CD8-positive, alpha-beta memory T cell (primary cell): ENCODE data around the gene PRDM16. TPM values are rescaled to one million over a fixed set of nuclear protein-coding genes. Genes with fewer than 3 reads are reported as not detected.

Experiments
- CTCF ChIA-PET: fragments of 350-600 bp; sonication (Branson Sonifier 250); formaldehyde crosslinking; loops from one replicate; lab custom pipeline; 2021; ENCODE audit warnings: antibody characterized with exemption; lab: Charles Lee
- POLR2A ChIA-PET: fragments of 350-600 bp; sonication (Branson Sonifier 250); formaldehyde crosslinking; loops from one replicate; lab custom pipeline; 2021; ENCODE audit warnings: antibody characterized with exemption; lab: Charles Lee
- DNase-seq, 5 donors: peaks; one replicate each; pipeline versions ENCODE4 v3.0.0 to v3.0.0-alpha.2; 2020 to 2022; ENCODE audit warnings: mixed read lengths in 1 of 5
- H3K27ac ChIP-seq: one replicate; pipeline ENCODE4 v1.7.0; 2013; ENCODE audit warnings: low read depth, mild to moderate bottlenecking, low read length, moderate library complexity
- H3K27me3 ChIP-seq: 2 replicates; pipeline ENCODE4 v1.7.0; 2013; ENCODE audit warnings: low read length, mild to moderate bottlenecking; ENCODE audit not compliant: insufficient read depth, poor library complexity, severe bottlenecking
- H3K36me3 ChIP-seq: 2 replicates; pipeline ENCODE4 v1.7.0; 2013; ENCODE audit warnings: mild to moderate bottlenecking, low read length, moderate library complexity; ENCODE audit not compliant: insufficient read depth
- H3K4me1 ChIP-seq: 2 replicates; pipeline ENCODE4 v1.7.0; 2013; ENCODE audit warnings: mild to moderate bottlenecking, low read length, moderate library complexity; ENCODE audit not compliant: insufficient read depth
- H3K4me3 ChIP-seq: 2 replicates; pipeline ENCODE4 v1.7.0; 2013; ENCODE audit warnings: mild to moderate bottlenecking, low read length
- H3K9me3 ChIP-seq: 2 replicates; pipeline ENCODE4 v1.7.0; 2013; ENCODE audit warnings: mild to moderate bottlenecking, low read length
- H3K27ac Mint-ChIP-seq, 8 donors: one replicate each; pipeline ENCODE4 v1.8.0; 2020 to 2021; ENCODE audit warnings: mixed read lengths in 8 of 8, mild to moderate bottlenecking in 6 of 8, inconsistent platforms in 3 of 8, moderate library complexity in 3 of 8
- H3K27me3 Mint-ChIP-seq, 2 donors: one replicate each; pipeline ENCODE4 v1.8.0; 2020 to 2021; ENCODE audit warnings: mixed read lengths in 2 of 2, mild to moderate bottlenecking in 1 of 2, moderate library complexity in 1 of 2
- H3K36me3 Mint-ChIP-seq, 3 donors: one replicate each; pipeline ENCODE4 v1.8.0; 2020 to 2021; ENCODE audit warnings: mixed read lengths in 3 of 3, inconsistent platforms in 1 of 3, mild to moderate bottlenecking in 1 of 3
- H3K4me1 Mint-ChIP-seq, 3 donors: one replicate each; pipeline ENCODE4 v1.8.0; 2020 to 2021; ENCODE audit warnings: mixed read lengths in 3 of 3, inconsistent platforms in 1 of 3, mild to moderate bottlenecking in 1 of 3
- H3K4me3 Mint-ChIP-seq, 7 donors: one replicate each; pipeline ENCODE4 v1.8.0; 2020 to 2021; ENCODE audit warnings: mixed read lengths in 7 of 7, mild to moderate bottlenecking in 6 of 7, moderate library complexity in 4 of 7, inconsistent platforms in 2 of 7
- H3K9me3 Mint-ChIP-seq, 5 donors: one replicate each; pipeline ENCODE4 v1.8.0; 2020 to 2022; ENCODE audit warnings: mixed read lengths in 5 of 5, mild to moderate bottlenecking in 3 of 5, moderate library complexity in 2 of 5, inconsistent platforms in 1 of 5
- polyA plus RNA-seq: library from polyadenylated mRNA; unstranded; fragments of 300-500 nt; fragmentation: Illumina TruSeq; gene quantifications from one replicate; pipeline ENCODE4 v1.2.3, GENCODE V29; 2021
- total RNA-seq, 2 experiments: library from RNA; stranded (reverse); gene quantifications; one replicate each; pipeline ENCODE4 v1.2.3, GENCODE V29; 2021

Gene PRDM16
- total and polyA plus RNA-seq, 3 experiments from 2014 or later: not detected

DNA sequence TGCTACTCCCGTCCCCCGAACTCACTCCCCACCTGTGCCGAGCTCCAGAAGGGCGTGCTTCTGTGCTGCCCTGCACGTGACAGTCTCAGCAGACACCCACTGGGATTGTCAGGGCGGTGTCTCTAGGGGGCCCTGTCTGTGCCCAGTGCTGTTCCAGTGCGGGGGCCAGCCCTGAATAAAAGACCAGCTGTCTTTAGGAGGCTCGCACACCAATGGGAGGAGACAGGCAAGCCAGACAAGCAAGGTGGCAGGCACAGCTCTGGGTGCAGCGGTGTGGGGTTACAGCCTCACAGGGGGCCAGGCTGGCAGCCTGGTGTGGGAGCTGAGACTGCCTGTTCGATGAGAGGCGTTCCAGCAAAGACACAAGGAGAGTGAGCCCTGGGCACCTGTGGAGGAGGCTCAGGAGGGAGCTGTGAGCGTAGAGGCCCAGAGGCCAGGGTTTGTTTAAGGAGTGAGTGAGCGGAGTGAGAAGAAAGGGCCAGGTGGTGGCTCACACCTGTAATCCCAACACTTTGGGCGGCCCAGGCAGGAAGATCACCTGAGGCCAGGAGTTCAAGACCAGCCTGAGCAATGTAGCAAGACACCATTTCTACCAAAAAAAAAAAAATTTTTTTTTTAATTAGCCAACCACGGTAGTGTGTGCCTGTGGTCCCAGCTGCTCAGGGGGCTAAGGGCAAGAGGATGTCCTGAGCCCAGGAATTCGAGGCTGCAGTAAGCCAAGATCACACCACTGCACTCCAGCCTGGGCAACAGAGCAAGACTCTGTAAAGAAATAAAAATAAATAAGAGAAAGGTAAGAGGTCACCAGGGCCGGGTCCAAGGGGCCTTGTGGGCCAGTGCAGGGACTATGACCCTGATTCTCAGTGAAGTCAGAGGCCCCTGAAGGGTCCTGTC is 337.2 kb downstream of the PRDM16 start:
- Mint-ChIP-seq H3K4me1 (no peaks in the 10 kb centered on the region), H3K27ac (no peak overlapping the region), H3K9me3 (no peaks in the 10 kb centered on the region), H3K36me3 (no peaks in the 10 kb centered on the region), H3K4me3 (no peak overlapping the region), H3K27me3 (peaks cover 2 to 3% of the 10 kb centered on the region in 2 donors)
- DNase-seq: no peak
- CTCF ChIA-PET: no interaction called here
- Histone ChIP-seq H3K27me3 (no peaks in the 10 kb centered on the region), H3K27ac (no peak overlapping the region), H3K36me3 (no peaks in the 10 kb centered on the region), H3K4me1 (no peaks in the 10 kb centered on the region), H3K9me3 (no peaks in the 10 kb centered on the region), H3K4me3 (no peak overlapping the region)
- POLR2A ChIA-PET: no interaction called here

DNA sequence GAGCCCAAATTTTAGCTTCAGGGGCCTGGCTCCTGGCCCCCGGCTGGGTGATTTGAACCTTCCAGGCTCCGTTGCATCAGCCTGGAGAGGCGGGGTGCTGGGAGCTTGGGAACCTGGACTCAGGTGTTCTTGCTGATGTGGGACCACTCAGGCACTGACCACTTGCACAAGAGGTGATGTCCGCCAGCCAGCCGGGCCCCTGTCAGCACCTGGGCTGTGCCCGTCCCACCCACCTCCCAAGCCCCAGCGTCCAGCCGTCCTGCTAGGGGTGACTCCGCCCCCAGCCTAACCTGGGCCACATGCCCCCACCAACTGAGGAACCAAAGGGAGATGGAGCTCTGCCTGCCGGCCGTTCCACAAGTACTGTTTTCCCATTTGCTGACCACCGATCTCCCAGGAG is 338.0 kb downstream of the PRDM16 start:
- Histone ChIP-seq H3K9me3 (no peaks in the 10 kb centered on the region), H3K4me1 (no peaks in the 10 kb centered on the region), H3K36me3 (no peaks in the 10 kb centered on the region), H3K27ac (no peak overlapping the region), H3K4me3 (no peak overlapping the region), H3K27me3 (no peaks in the 10 kb centered on the region)
- Mint-ChIP-seq H3K36me3 (no peaks in the 10 kb centered on the region), H3K4me3 (no peak overlapping the region), H3K27ac (no peak overlapping the region), H3K4me1 (no peaks in the 10 kb centered on the region), H3K9me3 (no peaks in the 10 kb centered on the region), H3K27me3 (peaks cover 0 to 3% of the 10 kb centered on the region in 2 donors)
- ChIA-PET POLR2A (no interaction called here), CTCF (no interaction called here)
- no peak for DNase-seq

DNA sequence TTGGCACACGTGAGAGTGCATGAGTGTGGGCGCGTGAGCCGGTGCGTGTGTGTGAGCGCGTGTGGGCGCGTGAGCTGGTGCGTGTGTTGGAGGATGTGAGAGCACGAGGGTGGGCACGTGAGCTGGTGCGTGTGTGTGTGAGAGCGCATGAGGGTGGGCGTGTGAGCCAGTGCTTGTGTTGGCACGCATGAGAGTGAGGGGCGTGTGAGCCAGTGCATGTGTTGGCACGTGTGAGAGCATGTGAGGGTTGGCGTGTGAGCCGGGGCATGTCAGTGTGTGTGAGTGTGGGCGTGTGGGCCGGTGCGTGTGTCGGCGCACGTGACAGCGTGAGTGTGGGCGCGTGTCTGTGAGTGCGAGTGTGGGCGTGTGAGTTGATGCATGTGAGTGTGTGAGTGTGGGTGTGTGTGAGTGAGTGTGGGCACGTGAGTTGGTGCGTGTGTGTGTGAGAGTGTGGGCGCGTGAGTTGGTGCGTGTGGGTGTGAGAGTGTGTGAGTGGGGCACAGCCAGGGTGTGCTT is 339.8 kb downstream of the PRDM16 start:
- Histone ChIP-seq H3K27ac (no peak overlapping the region), H3K27me3 (no peaks in the 10 kb centered on the region), H3K4me3 (no peak overlapping the region), H3K9me3 (no peaks in the 10 kb centered on the region), H3K4me1 (no peaks in the 10 kb centered on the region), H3K36me3 (no peaks in the 10 kb centered on the region)
- no peaks in the 10 kb centered on the region for H3K4me1 Mint-ChIP-seq
- no peaks in the 10 kb centered on the region for H3K9me3 Mint-ChIP-seq
- H3K4me3 Mint-ChIP-seq: no peak overlapping the region
- CTCF ChIA-PET: no interaction called here
- H3K27me3 Mint-ChIP-seq: peaks cover 0 to 3% of the 10 kb centered on the region in 2 donors
- H3K36me3 Mint-ChIP-seq: no peaks in the 10 kb centered on the region
- POLR2A ChIA-PET: no interaction called here
- no peak for DNase-seq
- no peak overlapping the region for H3K27ac Mint-ChIP-seq

DNA sequence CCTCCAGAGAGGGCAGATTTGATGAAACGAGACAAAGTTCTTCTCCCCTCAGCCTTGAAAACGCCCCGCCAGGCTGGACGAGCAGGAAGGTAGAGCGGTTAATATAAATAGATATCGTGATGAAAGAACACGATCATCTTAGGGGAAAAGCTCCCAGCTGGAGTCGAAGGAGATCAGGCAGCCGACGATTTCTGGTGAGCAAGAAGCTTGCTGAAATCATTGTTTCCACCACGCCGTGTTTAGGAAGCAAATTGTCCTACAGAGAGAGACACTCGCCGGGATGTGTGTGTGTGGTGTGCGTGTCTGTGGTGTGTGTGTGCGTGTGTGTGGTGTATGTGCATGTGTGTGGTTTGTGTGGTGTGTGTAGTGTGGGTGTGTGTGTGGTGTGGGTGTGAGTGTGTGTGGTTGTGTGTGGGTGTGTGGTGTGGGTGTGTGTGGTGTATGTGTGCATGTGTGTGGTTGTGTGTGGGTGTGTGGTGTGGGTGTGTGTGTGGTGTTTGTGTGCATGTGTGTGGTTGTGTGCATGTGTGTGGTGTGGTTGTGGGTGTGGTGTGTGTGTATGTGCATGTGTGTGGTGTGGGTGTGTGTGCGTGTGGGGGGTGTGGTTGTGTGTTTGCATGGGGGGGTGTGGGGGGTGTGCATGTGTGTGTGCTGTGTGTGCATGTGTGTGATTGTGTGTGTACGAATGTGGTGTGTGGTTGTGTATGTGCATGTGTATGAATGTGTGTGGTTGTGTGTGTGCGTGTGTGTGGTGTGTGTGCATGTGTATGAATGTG is 340.6 kb downstream of the PRDM16 start:
- no peak for DNase-seq
- no peaks in the 10 kb centered on the region for H3K36me3 ChIP-seq
- H3K9me3 Mint-ChIP-seq: no peaks in the 10 kb centered on the region
- no peaks in the 10 kb centered on the region for H3K4me1 ChIP-seq
- POLR2A ChIA-PET: no interaction called here
- peaks cover 0 to 3% of the 10 kb centered on the region in 2 donors for H3K27me3 Mint-ChIP-seq
- H3K4me1 Mint-ChIP-seq: no peaks in the 10 kb centered on the region
- CTCF ChIA-PET: no interaction called here
- no peak overlapping the region for H3K27ac ChIP-seq
- no peak overlapping the region for H3K4me3 Mint-ChIP-seq
- no peak overlapping the region for H3K27ac Mint-ChIP-seq
- H3K4me3 ChIP-seq: no peak overlapping the region
- H3K27me3 ChIP-seq: no peaks in the 10 kb centered on the region
- H3K9me3 ChIP-seq: no peaks in the 10 kb centered on the region
- H3K36me3 Mint-ChIP-seq: no peaks in the 10 kb centered on the region

DNA sequence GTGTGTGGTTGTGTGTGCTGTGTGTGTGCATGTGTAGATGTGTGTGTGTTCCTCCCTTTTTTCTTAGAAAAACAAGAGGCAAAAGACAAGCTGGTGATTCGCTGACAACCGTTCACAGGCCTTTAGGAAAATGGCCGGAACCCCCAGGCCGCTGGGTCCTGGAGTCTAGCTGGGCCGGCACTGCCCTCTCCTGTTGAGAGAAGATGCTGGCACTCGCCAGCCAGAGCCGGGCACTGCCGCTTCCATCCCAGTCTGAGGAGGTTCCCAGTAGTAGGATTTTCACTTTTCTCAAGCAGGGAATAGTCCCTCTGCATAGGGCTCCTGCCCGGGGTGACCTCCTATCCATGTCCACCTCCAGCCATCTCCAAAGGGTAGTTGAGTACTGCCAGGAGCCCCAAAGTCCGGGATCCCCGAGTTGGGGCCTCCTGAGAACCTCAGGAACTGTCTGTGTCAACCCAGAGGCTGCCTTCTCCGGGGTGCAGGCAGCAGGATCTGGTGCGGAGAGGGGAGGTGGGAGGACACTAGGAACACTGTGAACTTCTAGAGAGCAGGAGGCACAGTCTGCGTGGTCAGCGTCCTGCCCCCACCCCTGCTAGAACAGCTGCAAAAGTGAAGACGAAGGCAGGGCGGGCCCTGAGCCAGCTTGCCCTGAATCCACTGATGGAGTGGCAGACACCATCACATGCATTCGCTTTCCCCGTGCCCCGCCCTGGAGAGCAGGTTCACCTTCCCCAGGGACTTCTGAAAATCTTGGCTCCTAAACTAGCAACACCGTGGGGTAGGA is 341.3 kb downstream of the PRDM16 start:
- H3K4me3 Mint-ChIP-seq: no peak overlapping the region
- no peaks in the 10 kb centered on the region for H3K36me3 ChIP-seq
- H3K4me1 ChIP-seq: no peaks in the 10 kb centered on the region
- peak overlapping the region in 1 of 8 donors; percentile 68 for H3K27ac Mint-ChIP-seq
- POLR2A ChIA-PET: no interaction called here
- H3K9me3 Mint-ChIP-seq: no peaks in the 10 kb centered on the region
- no peak overlapping the region for H3K27ac ChIP-seq
- no peak overlapping the region for H3K4me3 ChIP-seq
- no peaks in the 10 kb centered on the region for H3K4me1 Mint-ChIP-seq
- no peaks in the 10 kb centered on the region for H3K9me3 ChIP-seq
- H3K27me3 Mint-ChIP-seq: peaks cover 0 to 3% of the 10 kb centered on the region in 2 donors
- no peaks in the 10 kb centered on the region for H3K27me3 ChIP-seq
- H3K36me3 Mint-ChIP-seq: no peaks in the 10 kb centered on the region
- DNase-seq: no peak
- CTCF ChIA-PET: no interaction called here

DNA sequence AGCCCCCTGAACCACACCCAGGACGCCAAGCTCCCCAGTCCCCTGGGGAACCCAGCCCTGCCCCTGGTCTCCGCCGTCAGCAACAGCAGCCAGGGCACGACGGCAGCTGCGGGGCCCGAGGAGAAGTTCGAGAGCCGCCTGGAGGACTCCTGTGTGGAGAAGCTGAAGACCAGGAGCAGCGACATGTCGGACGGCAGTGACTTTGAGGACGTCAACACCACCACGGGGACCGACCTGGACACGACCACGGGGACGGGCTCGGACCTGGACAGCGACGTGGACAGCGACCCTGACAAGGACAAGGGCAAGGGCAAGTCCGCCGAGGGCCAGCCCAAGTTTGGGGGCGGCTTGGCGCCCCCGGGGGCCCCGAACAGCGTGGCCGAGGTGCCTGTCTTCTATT is 342.8 kb downstream of the PRDM16 start:
- Mint-ChIP-seq H3K9me3 (peaks cover 0 to 4% (median 0%) of the 10 kb centered on the region in 5 donors), H3K27ac (no peak overlapping the region), H3K4me3 (no peak overlapping the region), H3K27me3 (peaks cover 0 to 2% of the 10 kb centered on the region in 2 donors), H3K36me3 (no peaks in the 10 kb centered on the region), H3K4me1 (no peaks in the 10 kb centered on the region)
- Histone ChIP-seq H3K36me3 (no peaks in the 10 kb centered on the region), H3K4me3 (no peak overlapping the region), H3K27me3 (no peaks in the 10 kb centered on the region), H3K9me3 (no peaks in the 10 kb centered on the region), H3K27ac (no peak overlapping the region), H3K4me1 (no peaks in the 10 kb centered on the region)
- POLR2A ChIA-PET: no interaction called here
- CTCF ChIA-PET: no interaction called here
- DNase-seq: no peak

DNA sequence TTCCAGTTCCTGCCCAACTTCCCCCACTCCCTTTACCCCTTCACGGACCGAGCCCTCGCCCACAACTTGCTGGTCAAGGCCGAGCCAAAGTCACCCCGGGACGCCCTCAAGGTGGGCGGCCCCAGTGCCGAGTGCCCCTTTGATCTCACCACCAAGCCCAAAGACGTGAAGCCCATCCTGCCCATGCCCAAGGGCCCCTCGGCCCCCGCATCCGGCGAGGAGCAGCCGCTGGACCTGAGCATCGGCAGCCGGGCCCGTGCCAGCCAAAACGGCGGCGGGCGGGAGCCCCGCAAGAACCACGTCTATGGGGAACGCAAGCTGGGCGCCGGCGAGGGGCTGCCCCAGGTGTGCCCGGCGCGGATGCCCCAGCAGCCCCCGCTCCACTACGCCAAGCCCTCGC is 343.4 kb downstream of the PRDM16 start:
- no peak overlapping the region for H3K27ac ChIP-seq
- H3K27me3 ChIP-seq: no peaks in the 10 kb centered on the region
- CTCF ChIA-PET: no interaction called here
- H3K36me3 ChIP-seq: no peaks in the 10 kb centered on the region
- no peak overlapping the region for H3K4me3 Mint-ChIP-seq
- H3K27me3 Mint-ChIP-seq: peaks cover 0 to 3% of the 10 kb centered on the region in 2 donors
- DNase-seq: no peak
- H3K4me1 Mint-ChIP-seq: no peaks in the 10 kb centered on the region
- H3K27ac Mint-ChIP-seq: no peak overlapping the region
- H3K9me3 ChIP-seq: no peaks in the 10 kb centered on the region
- H3K4me1 ChIP-seq: no peaks in the 10 kb centered on the region
- no peak overlapping the region for H3K4me3 ChIP-seq
- POLR2A ChIA-PET: no interaction called here
- no peaks in the 10 kb centered on the region for H3K36me3 Mint-ChIP-seq
- peaks cover 0 to 6% (median under 1%) of the 10 kb centered on the region in 5 donors for H3K9me3 Mint-ChIP-seq
